NCI-H146 (cell line): ENCODE results near the gene CYP4A11.
"Not testable (repeated sequence)": the region's sequence is repeated elsewhere in the genome, so short reads cannot be mapped to it uniquely, and the experiment has no call there.

Experiments
- DNase-seq: peaks from one replicate; lab custom pipeline; 2025; lab: John Stamatoyannopoulos, UW

Gene CYP4A11, protein sequence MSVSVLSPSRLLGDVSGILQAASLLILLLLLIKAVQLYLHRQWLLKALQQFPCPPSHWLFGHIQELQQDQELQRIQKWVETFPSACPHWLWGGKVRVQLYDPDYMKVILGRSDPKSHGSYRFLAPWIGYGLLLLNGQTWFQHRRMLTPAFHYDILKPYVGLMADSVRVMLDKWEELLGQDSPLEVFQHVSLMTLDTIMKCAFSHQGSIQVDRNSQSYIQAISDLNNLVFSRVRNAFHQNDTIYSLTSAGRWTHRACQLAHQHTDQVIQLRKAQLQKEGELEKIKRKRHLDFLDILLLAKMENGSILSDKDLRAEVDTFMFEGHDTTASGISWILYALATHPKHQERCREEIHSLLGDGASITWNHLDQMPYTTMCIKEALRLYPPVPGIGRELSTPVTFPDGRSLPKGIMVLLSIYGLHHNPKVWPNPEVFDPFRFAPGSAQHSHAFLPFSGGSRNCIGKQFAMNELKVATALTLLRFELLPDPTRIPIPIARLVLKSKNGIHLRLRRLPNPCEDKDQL

DNA sequence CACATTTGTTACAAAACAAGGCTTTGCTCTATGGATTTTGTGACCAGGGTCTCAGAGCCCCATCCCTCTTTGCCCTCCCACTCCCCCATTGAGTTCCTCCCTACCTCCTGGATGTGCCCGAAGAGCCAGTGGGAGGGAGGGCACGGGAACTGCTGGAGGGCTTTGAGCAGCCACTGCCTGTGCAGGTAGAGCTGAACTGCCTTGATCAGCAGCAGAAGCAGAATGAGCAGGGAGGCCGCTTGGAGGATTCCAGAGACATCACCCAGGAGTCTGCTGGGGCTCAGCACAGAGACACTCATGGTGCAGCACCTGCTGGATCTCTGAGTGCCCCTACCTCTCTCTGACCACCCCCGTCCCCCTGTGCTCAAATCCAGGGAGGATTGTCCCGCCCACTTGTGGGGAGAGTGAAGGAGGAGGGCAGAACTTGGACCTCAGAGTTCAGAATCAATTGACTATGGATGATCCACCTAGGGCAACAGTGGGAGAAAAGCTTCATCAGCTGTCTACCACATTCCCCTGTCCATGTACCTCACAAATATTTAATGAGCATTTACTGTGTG is at the start of gene CYP4A11:
CYP4A11 (minus strand) TSS at position 342 of the 560 bp plus-strand sequence; CDS start at position 299, 43 bp downstream.
- no peak for DNase-seq

DNA sequence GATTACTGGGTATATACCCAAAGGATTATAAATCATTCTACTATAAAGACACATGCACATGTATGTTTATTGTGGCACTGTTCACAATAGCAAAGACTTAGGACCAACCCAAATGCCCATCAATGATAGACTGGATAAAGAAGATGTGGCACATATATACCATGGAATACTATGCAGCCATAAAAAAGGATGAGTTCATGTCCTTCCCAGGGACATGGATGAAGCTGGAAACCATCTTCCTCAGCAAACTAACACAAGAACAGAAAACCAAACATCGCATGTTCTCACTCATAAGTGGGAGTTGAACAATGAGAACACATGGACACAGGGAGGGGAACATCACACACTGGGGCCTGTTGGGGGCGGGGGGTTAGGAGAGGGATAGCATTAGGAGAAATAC is 49.3 kb upstream of the CYP4A11 start:
- DNase-seq, result not testable (repeated sequence)

DNA sequence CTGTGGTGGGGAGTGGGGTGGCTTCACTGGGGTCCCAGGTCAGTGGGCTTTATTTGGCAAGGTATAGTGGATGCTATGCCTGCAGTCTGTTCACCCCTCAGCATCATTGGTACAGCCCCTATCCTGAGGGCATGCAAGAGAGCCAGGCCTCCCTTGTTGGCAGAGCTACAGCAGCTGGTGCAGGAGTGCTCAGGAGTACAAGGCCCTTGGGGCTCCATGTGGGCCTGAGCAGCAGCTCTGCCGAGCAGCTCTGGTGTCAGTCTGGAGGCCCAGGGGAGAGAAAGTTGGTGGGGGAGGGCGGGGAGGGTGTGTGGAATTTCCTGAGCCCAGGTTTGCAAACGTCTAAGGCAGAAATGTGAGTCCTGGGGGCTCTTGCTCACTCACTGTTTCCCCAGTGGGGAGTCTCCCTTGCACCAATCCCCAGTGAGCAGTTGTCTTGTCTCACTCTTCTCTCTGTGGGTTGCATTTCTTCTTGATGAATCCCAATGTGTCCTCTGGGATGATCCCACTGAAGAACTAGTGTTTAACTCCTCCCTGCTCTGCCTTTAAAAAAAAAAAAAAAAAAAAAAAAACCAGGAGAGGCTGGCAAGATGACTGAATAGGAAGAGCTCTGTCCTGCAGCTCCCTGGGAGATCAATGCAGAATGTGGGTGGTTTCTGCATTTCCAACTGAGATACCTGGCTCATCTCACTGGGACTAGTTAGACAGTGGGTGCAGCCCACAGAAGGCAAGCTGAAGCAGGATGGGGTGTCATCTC is 42.7 kb upstream of the CYP4A11 start:
- no peak for DNase-seq

DNA sequence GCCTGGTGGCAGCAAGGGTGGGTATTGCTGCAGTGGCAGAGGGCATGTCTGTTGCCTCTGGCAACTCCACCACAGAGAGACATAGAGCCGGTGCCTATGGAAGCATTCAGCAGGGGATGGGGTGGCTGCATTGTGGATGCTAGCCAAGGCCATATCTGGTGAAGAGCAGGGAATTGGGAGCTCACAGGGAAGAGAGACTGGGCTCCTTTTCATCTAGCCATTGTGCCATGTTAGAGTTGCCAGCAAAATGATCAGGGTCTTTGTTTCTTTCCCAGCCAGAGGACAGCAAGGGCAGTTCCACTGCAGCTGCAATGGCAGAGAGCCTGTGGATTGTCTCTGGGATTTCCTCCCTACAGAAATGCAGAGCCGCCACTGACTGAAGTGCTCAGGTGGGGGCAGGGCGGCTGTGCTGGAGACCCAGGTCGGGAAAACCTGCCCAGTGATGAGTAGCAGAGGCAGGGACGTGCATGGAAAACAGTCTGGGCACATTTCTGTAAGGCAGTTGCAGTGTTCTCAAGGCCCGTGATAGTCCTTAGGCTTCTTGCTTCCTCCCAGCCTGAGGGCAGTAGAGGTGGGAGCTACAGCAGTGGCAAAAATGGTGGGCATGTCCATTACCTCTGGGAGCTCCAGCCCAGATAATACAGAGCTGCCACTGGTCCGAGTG is 42.0 kb upstream of the CYP4A11 start:
- DNase-seq, result no peak

DNA sequence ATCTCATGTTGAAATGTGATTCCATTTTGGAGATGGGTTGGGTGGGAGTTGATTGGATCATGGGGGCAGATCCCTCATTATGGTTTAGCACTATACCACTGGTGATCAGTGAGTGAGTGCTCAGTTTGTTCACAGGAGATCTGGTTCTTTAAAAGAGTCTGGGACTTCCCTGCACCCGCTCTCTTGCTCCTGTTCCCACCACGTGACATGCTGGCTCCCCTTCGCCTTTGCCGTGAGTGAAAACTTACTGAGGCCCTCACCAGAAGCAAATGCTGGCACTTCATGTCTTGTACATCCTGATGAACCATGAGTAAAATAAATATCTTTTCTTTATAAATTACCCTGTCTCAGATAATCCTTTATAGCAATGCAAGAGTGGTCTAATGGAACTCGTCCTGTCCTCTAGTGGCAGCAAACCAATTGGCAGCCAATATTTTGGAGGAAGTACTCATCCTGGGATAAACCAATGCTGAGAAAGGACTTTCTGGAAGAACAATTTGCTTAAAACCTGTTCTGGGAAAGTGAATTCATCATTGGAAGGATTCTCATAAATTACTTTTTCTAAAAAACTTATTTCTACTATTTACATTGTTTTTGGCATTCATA is 27.8 kb upstream of the CYP4A11 start:
- no peak for DNase-seq

DNA sequence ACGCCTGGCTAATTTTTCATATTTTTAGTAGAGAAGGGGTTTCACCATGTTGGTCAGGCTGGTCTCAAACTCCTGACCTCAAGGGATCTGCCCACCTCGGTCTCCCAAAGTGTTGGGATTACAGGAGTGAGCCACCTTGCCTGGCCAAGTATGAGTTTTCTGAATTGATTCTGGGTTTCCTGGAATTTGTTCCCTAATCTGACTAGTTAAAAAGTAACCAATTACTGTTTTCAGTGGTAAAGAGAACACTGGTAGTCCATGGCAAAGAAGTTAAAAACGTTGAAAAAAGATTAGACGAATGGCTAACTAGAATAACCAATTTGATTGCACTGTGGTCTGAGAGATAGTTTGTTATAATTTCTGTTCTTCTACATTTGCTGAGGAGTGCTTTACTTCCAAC is 21.0 kb upstream of the CYP4A11 start:
- DNase-seq, result not testable (repeated sequence)

DNA sequence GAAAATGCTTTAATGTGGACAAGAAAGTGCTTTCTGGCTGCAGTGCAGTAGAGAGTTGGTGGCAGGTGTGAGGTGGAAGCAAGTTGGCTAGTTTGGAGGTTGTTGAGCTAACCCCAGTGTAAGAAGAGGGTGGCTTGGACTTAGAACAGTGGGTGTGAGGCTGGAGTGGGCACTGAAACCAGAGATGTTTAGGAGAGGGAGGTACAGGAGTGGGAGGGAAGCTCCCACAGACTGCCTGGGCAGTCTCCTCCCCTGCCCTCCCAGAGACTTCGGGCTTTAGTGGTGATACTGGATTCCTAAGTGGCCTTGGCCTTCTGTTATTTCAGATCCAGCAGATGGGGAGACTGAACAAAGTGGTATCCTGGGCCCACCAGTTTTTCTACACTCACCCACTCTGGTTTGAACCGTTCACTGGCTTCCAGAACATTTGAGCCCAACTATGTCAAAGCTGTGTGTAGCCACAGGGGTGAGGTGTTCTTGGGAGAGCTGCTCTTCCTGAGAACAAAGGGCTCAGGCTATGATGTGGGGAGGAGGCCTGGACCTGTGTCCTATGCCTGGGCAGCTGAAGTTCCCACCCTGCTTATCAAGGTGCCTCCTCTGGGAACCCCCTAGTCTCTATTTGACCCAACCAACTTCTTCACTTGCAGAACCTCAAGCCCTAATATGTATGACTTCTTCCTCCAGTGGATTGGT is 19.9 kb upstream of the CYP4A11 start:
- no peak for DNase-seq

DNA sequence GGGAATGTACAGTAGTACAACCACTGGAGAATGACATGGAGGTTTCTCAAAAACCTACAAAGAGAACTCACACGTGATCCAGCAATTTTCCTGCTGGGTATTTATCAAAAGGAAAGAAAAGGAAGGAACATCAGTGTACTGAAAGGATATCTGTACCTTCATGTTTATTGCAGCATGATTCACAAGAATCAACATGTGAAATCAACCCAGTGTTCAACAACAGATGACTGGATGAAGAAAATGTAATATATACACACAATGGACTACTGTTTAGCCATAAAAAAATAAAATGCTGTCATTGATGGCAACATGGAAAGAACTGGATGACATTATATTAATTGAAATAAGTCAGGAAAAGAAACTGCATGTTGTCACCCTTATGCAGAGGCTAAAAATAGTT is 19.0 kb upstream of the CYP4A11 start:
- no peak for DNase-seq

DNA sequence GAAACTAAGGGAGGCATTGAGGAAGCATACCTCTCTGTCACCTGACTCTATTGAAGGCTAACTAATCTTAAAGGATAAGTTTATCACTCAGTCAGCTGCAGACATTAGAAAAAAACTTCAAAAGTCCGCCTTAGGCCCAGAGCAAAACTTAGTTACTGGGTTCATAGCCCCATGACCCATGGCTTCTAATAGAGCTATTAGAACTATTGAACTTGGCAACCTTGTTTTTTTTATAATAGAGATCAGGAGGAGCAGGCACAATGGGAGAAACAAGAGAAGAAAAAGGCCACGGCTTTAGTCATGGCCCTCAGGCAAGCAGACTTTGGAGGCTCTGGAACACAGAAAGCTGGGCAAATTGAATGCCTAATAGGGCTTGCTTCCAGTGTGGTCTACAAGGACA is 13.8 kb upstream of the CYP4A11 start:
- not testable (repeated sequence) for DNase-seq

DNA sequence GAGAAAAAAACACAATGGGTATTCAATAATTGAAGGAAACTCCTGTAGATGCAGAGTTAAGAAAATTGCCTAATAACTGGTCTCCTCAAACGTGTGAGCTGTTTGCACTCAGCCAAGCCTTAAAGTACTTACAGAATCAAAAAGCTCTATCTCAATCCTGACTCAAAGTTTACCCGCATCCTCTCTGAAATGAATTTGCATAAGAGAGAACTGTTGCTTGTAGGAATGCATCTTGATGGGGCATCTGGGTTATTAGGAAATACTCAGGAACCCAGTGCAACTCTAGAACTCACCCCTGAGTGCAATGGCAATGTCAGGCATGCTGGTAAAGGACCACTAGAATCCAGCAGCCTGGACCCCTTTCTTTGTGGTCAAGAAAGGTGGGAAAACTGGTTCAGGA is 12.6 kb upstream of the CYP4A11 start:
- DNase-seq, result not testable (repeated sequence)

DNA sequence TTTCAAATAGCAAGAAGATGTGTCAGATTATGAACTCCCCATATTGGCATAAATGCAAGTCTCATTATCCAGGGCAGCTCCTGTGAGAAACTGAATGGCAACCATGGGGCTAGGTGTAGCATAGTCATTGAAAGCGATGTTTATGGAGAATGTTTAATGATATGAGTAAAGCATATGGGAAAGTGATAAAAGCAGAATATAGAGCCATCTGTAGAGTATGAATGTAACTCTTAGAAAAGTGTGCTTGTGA is 8.1 kb upstream of the CYP4A11 start:
- not testable (repeated sequence) for DNase-seq

DNA sequence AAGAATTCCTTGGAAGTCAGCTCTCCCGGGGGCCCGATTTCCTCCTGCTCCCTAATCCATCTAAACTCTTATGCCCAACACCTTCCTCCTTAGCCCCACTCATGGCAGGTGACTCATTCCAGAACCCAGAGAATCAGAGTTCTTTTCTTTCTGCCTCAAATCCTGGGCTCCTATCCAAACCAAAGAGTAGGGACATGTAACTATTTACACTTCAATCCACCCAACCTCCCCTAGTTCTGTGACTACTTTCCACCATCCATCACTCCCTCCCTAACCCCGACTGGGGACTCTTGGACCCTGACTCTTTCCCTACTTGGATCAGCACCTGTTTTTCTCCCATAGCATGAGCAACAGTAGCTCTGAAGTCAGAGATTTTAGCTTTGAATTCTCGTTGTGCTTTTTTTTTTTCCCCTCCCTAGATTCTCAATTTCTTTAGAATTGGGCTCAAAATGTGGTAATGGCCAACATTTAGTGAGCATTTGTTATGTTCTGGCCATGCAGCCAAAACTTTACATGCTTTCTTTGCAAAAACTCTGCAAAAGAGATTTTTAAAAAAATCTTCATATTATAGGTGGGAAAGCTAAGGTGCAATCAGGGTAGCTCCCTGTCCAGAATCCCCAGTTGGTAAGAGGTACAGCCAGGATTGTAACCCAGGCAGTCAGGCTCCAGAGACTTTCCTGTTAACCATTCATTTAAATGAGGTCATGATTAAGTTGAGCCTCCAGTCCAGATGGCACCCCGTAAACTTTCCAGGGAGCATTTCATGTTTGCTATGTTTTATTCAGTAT is 7.5 kb upstream of the CYP4A11 start:
- DNase-seq, result no peak

DNA sequence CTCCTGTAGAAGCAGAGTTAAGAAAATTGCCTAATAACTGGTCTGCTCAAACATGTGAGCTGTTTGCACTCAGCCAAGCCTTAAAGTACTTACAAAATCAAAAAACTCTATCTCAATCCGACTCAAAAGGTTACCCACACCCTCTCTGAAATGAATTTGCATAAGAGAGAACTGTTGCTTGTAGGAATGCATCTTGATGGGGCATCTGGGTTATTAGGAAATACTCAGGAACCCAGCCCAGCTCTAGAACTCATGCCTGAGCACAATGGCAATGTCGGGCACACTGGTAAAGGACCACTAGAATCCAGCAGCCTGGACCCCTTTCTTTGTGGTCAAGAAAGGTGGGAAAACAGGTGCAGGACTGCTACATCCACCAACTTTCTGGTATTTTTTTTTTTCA is 6.4 kb upstream of the CYP4A11 start:
- DNase-seq, result not testable (repeated sequence)

DNA sequence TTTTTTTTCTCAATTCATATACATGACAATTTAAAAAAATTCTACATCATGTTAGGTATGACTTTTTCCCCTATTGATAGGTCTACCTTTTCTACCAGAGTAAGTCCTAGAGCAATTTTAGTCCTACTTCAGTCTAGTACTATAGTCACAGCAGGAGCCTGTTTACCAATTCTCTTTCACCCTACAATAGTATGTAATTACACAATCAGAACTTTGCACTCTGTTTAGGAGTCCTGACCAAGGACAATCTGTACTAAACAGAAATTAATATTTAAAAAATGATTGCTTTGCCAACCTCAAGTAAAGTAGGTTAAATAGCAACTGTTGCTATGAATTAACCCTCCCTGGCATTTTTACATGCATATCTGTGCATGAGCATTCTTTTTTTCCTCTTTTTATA is 810 bp upstream of the CYP4A11 start:
- no peak for DNase-seq

DNA sequence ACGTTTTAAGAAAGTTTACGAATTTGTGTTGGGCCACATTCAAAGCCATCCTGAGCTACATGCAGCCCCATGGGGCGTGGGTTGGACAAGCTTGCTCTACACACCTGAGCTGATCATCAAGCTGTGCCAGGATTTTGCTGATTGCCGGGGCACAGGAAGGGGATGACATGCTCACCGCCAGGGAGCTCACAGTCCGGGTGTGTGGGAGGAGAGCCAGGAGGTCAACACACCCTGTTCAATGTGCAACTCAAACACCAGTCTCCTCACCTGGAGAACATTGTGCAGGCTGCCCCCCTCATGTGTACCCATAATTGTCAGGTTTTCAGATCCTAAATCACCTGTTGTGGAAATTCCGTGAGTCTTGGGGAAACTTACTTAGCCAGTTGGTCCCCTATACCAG is 969 bp downstream of the CYP4A11 start:
- DNase-seq, result no peak

DNA sequence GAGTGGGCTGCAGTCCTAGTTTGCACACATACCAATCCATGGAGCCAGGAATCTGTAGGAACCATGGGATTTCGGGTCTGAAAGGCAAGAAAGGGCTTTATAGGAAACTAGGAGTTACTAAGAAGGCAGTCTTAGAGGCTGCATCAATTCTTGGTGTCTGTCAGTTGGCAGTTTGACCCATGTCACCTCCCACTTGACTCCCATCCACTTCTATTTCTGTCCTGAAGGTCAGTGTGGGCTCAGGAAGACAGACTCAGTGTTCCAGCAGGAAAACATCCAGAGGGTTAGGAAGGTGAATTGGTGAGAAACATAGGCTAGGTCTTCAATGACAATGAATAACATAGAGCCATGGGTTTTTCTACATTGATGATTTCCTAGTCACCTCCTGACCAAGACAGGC is 4.0 kb downstream of the CYP4A11 start:
- no peak for DNase-seq

DNA sequence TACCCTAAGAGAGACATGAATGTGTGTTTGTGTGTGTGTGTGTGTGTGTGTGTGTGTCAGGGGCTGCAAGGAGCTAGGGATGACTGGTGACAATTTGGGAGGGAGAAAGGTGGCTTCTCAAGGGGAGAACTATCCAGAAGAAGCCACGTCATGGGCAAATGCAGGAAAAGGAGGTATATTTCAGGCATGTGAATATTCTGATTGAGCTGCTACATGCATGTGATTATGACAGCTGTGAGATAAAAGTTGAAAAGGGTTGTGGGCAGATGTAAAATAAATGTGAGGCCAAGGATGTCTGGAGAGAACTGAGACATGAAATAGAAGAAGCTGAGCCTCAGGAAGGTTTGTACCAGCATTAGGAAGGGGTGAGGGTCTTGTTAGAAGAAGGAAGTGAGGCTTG is 4.5 kb downstream of the CYP4A11 start:
- DNase-seq, result no peak

DNA sequence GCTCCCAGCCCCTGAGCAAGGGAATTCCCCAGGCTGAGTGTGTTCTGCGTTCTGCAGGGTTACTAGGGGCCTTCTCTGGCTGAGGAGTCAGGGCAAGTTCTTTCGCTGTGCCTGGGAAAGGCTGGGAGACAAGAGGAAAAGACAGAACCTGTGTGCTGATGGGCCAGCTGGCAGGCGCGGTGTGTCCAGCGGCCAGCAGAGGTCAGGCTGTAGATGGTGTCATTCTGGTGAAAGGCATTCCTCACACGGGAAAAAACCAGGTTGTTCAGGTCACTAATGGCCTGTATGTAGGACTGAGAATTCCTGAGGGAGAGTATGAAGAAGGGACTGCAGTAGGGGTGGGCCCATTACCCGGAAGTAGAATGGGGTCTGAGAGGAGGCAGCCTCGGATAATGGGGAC is 6.4 kb downstream of the CYP4A11 start:
- not testable (repeated sequence) for DNase-seq

DNA sequence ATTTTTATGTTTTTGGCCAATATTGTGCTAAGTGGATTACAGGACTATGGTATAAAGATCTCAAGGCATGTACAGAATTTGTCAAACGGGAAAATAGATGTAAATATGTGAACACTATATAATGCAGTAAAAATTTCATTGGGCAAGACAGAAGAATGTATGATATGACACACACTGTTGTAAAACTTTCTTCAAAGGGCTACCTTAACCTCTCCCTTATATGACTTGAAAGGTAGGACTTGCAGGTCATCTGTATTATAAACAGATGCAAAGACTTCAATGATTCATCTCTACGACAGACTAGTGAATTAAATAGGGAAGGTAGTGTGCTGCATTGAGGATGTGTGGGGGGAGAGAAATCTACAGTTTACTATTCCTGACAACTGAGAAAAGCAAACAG is 9.3 kb downstream of the CYP4A11 start:
- not testable (repeated sequence) for DNase-seq

DNA sequence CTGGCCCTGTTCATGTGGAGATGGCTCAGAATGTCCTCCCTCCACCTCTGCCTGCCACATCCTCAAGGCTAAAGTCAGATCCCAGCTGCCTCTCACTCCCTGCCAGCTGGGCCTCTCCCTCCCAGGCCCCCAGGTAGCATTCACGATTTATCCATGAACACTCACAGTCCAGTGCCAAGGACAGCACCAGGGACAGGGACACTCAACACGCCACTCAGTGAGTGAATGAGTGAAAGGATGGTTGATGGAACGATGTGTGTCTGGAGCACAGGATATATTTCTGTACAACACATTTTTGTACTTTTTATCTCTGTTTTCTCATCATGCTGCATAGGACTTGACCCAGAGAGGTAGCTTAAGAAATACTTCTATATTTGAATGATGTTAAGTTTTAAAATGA is 10.1 kb downstream of the CYP4A11 start:
- no peak for DNase-seq
